Fibroblast of pulmonary artery (primary cell): ENCODE data around the gene GPC1.

Experiments used
- DNase-seq: peaks from one replicate; pipeline ENCODE4 v3.0.0-alpha.2; 2010; ENCODE audit warnings: low read depth
- H3K4me3 ChIP-seq: replicated peaks from 2 replicates; pipeline ENCODE4 v1.5.1; 2011; ENCODE audit warnings: low read depth, mild to moderate bottlenecking, control low read depth, low read length, moderate library complexity
- TF ChIP-seq, protein P1 (sequence below): IDR thresholded peaks from 2 replicates; pipeline ENCODE4 v1.5.1; 2011; ENCODE audit warnings: mild to moderate bottlenecking, control low read depth, low read length, inconsistent platforms; ENCODE audit errors: missing control alignments

Gene GPC1

DNA sequence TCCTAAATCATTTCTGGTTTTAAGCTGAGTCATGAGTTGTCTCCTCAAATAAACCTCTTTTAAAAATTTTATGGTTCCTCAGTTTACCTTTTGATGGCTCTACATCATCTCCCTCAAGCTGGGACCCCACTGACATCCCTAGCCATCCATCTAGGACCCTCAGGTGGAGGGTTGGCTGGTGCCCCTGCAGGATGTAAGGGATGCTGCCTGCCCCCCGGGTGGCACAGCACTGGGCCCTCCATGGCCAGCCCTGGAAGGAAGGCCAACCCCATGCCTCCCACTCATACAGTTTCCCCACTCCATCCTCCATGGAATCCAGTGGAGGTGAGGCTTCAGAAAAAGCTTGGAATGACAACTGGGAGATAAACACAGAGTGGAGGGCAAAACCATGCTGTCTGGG is 17.2 kb upstream of the GPC1 start:
- H3K4me3 ChIP-seq = no peak overlapping the region
- DNase-seq = no peak
- TF ChIP-seq, protein P1, sequence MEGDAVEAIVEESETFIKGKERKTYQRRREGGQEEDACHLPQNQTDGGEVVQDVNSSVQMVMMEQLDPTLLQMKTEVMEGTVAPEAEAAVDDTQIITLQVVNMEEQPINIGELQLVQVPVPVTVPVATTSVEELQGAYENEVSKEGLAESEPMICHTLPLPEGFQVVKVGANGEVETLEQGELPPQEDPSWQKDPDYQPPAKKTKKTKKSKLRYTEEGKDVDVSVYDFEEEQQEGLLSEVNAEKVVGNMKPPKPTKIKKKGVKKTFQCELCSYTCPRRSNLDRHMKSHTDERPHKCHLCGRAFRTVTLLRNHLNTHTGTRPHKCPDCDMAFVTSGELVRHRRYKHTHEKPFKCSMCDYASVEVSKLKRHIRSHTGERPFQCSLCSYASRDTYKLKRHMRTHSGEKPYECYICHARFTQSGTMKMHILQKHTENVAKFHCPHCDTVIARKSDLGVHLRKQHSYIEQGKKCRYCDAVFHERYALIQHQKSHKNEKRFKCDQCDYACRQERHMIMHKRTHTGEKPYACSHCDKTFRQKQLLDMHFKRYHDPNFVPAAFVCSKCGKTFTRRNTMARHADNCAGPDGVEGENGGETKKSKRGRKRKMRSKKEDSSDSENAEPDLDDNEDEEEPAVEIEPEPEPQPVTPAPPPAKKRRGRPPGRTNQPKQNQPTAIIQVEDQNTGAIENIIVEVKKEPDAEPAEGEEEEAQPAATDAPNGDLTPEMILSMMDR = no peak

GRCh38 chr2:240419271-240419670 is 16.2 kb upstream of the GPC1 start:
- TF ChIP-seq, protein P1 = no peak
- DNase-seq = no peak
- H3K4me3 ChIP-seq = no peak overlapping the region

DNA sequence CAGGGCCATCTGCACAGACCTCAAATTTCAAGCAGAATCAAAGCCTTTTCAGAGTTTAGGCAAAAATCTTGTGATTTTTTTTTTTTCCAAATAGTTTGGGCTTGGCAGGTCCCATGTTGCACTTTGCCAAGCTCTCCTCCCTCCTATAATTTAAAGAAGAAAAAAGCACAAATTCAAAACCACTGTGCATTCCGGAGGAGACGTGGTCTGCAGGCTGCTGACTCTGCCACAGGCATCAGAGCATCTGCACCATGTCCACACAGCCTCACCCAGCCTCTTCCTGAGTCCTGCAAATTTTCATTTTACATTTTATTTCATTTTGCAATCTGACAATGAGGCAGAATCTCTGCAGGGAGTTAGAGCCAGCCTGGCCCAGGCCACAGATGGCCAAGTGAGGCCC is 15.7 kb upstream of the GPC1 start:
- DNase-seq = no peak
- TF ChIP-seq, protein P1 = no peak
- no peak overlapping the region for H3K4me3 ChIP-seq

DNA sequence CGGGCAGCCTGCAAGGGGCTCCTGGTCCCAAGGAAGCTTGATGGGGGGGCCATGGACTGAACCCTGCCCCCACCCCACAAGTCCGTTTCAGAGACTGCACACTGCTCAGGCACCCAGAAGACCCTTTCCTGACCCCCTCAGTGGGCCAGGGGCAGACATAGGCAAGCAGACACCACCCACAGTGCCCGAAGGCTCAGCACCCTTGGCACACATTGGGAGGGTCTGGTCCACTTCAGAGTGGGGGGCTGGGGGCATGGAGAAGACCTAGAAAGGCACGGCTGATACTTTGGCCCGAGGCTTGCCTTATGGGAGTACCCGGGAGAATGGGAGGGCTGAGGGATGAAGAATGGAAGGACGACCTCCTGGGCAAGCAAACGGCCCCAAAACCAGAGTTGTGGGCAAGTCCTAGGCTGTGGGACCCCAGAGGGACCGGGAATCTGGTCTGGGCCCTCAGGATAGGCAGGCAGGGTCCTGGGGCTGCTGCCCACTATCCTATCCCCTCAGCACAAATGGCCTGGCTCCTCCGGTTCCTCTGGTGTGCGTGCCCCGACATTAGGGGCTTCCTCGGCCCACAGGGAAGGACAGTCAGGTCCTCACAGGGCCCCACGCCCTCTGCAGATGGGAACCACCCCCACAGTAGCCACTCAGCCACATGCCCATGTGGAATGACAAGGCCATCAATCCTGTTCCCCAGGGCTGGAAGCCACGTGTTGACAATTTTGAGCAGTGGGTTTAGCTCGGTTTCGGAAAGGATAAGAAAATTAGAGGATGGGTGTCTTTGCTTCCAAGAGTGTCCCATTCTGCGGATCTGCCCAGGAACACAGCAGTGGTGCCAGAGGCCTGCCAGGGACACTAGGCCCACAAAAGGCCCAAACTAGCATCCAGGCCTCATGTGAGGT is 15.0 kb upstream of the GPC1 start:
- TF ChIP-seq, protein P1 = no peak
- no peak overlapping the region for H3K4me3 ChIP-seq
- no peak for DNase-seq

GRCh38 chr2:240421381-240421780 is 14.1 kb upstream of the GPC1 start:
- H3K4me3 ChIP-seq = no peak overlapping the region
- TF ChIP-seq, protein P1 = no peak
- no peak for DNase-seq

GRCh38 chr2:240422658-240423329 is 12.7 kb upstream of the GPC1 start:
- H3K4me3 ChIP-seq = no peak overlapping the region
- no peak for DNase-seq
- TF ChIP-seq, protein P1 = no peak
